Stomach (tissue), 9 donors: ENCODE measurements around the gene P3R3URF. TPM values are rescaled to one million over a fixed set of nuclear protein-coding genes. Genes with fewer than 3 reads are reported as not detected.
A peak's percentile ranks its signal among the peaks of the same experiment; 100 is the strongest.

Experiments
- DNase-seq, 2 donors: peaks; one replicate each; pipeline versions ENCODE4 v3.0.0 to v3.0.0-alpha.2; 2013 to 2019
- H3K27ac ChIP-seq, 5 donors: fragments of 200-600 bp in 4 of 5; sonication (generic) in 4 of 5; one replicate each; pipeline ENCODE4 v1.5.1; 2013 to 2019; ENCODE audit warnings: mild to moderate bottlenecking in 1 of 5, moderate library complexity in 1 of 5
- H3K27me3 ChIP-seq, 3 donors: fragments of 200-600 bp; sonication (generic); one replicate each; pipeline ENCODE4 v1.5.1; 2017 to 2019; ENCODE audit warnings: mixed run types in 1 of 3
- H3K36me3 ChIP-seq, 4 donors: fragments of 200-600 bp; sonication (generic); 1 replicate in 3 of 4; 2 replicates in 1 of 4; pipeline ENCODE4 v1.5.1; 2016 to 2019
- H3K4me1 ChIP-seq, 4 donors: fragments of 200-600 bp; sonication (generic); one replicate each; pipeline ENCODE4 v1.5.1; 2016 to 2019
- H3K4me3 ChIP-seq, 4 donors: fragments of 200-600 bp; sonication (generic) in 3 of 4; one replicate each; pipeline ENCODE4 v1.5.1; 2016 to 2019; ENCODE audit warnings: mild to moderate bottlenecking in 1 of 4
- H3K9me3 ChIP-seq, 4 donors: fragments of 200-600 bp; sonication (generic); one replicate each; pipeline ENCODE4 v1.5.1; 2016 to 2019
- CTCF ChIP-seq, 7 experiments: fragments of 450-650 bp in 4 of 7; fragments of 200-600 bp in 3 of 7; sonication (generic) in 3 of 7; IDR thresholded peaks; one replicate each; pipeline ENCODE4 v1.5.1; 2016 to 2019; ENCODE audit warnings: antibody characterized with exemption in 7 of 7, control low read depth in 2 of 7, mild to moderate bottlenecking in 1 of 7
- EP300 ChIP-seq: sonication (generic); formaldehyde crosslinking; IDR thresholded peaks from one replicate; pipeline ENCODE4 v1.6.1; 2017; ENCODE audit warnings: antibody characterized with exemption
- POLR2A ChIP-seq, 4 donors: fragments of 450-650 bp; IDR thresholded peaks; one replicate each; pipeline ENCODE4 v1.6.1; 2016; ENCODE audit warnings: antibody characterized with exemption in 4 of 4, control low read depth in 2 of 4, mild to moderate bottlenecking in 1 of 4, moderate library complexity in 1 of 4
- POLR2AphosphoS5 ChIP-seq, 3 donors: sonication (generic); formaldehyde crosslinking; IDR thresholded peaks; one replicate each; pipeline ENCODE4 v1.6.1; 2016; ENCODE audit warnings: antibody characterized with exemption in 3 of 3
- WGBS, 5 donors: extraction: QIAGEN DNeasy Blood & Tissue Kit in 3 of 5; methylation state at CpG; one replicate each; pipeline versions ENCODE4 v1.1.5 to v1.1.7; 2013 to 2018; 5-methylcytosine and 5-hydroxymethylcytosine counted together
- intact Hi-C: fragments of 100-400 bp; cut with DNase I; formaldehyde crosslinking; loops from one replicate; pipeline ENCODE4 v1.15.1; 2023; ENCODE audit warnings: low total_unique reads
- polyA plus RNA-seq, 3 donors: library from polyadenylated mRNA; stranded (reverse); fragments of 200-250 nt; gene quantifications; one replicate each; pipeline ENCODE4 v1.2.3, GENCODE V29; 2013
- small RNA-seq, 4 donors: library from RNA; depleted of rRNA; stranded (forward); fragments of <200 nt; gene quantifications; one replicate each; pipeline ENCODE3, GENCODE V24; 2016
- total RNA-seq, 5 donors: library from RNA; depleted of rRNA; stranded (reverse); fragments of >200 nt; gene quantifications; one replicate each; pipeline versions ENCODE4 v1.1.0 to v1.2.3, GENCODE V29; 2014 to 2016
- donor health status: healthy with polysubstance abuse.
- donor health status: Bipolar disorder and iron deficiency.
- donor health status: healthy.

P3R3URF gene
- total and polyA plus RNA-seq, 8 donors = not detected

DNA sequence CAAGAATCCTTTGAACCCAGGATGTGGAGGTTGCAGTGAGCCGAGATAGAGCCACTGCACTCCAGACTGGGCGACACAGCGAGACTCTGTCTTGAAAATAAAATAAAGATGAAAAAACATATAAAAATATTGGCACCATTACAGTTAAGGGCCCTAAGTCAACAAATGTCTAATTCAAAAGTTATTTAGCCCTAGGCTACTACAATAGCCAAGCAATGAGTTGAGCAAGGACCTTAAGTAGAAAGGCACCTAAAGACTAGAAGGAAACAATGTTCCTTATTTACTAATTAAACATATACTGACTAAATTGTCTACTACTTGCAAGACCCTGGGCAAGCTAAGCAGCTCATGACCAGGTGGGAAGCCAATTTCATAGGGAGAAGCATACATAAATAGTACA lies 47.9 kb downstream of the P3R3URF start:
- Histone ChIP-seq H3K9me3 (no peaks in the 10 kb centered on the region), H3K27me3 (peaks cover 0 to 11% (median 0%) of the 10 kb centered on the region in 3 donors), H3K4me3 (peak overlapping the region in 2 of 4 donors; percentile 1 to 64), H3K4me1 (peaks cover 0 to 39% (median 11%) of the 10 kb centered on the region in 4 donors), H3K27ac (no peak overlapping the region), H3K36me3 (no peaks in the 10 kb centered on the region)
- intact Hi-C loops = no loop called here
- no peak for DNase-seq
- TF ChIP-seq EP300 (no peak), CTCF (IDR thresholded peaks at IDR 0.05) (no peak), POLR2AphosphoS5 (IDR thresholded peaks at IDR 0.05) (no peak), POLR2A (IDR thresholded peaks at IDR 0.05) (no peak)
- WGBS, 5 donors = 84 to 94% (median 86%) methylated on average over 3 of the region's 3 CpGs

Small RNA genes lying within 50 kb of the gene (small RNA-seq; reads per million reads assigned to genes)
- 0 reads per million in 4 donors for gene AL672043.1

Other genes starting within 250 kb of the P3R3URF start
- 10 to 100 TPM; 10.4 to 33.8 (median 15.2) TPM for gene PIK3R3, start 43.9 kb downstream of the P3R3URF start, total RNA-seq
- 1 to 10 TPM; 3.4 to 4.9 (median 3.7) TPM for gene PIK3R3, start 43.9 kb downstream of the P3R3URF start, polyA plus RNA-seq
- 100 to 1,000 TPM in 2 of 5 donors, 10 to 100 TPM in 3; 52.1 to 154 (median 79.9) TPM for gene TSPAN1, start 1.4 kb downstream of the P3R3URF start, total RNA-seq
- gene TSPAN1, start 1.4 kb downstream of the P3R3URF start, polyA plus RNA-seq = 100 to 1,000 TPM in 1 of 3 donors, 10 to 100 TPM in 2; 35.9 to 131 (median 38.5) TPM
- gene POMGNT1, start 21.9 kb upstream of the P3R3URF start, total RNA-seq = 10 to 100 TPM in 4 of 5 donors, 1 to 10 TPM in 1; 2.9 to 47.3 (median 30.9) TPM
- 10 to 100 TPM; 32.1 to 41.5 (median 40.3) TPM for gene POMGNT1, start 21.9 kb upstream of the P3R3URF start, polyA plus RNA-seq
- gene LURAP1, start 26.8 kb upstream of the P3R3URF start, total RNA-seq = 10 to 100 TPM in 1 of 5 donors, 1 to 10 TPM in 3, not detected in 1; 1.2 to 30.8 (median 6.0) TPM
- gene LURAP1, start 26.8 kb upstream of the P3R3URF start, polyA plus RNA-seq = 1 to 10 TPM; 2.9 to 4.4 (median 3.4) TPM
- 10 to 100 TPM in 2 of 5 donors, 1 to 10 TPM in 2, under 1 TPM in 1; 0.45 to 99.6 (median 3.9) TPM for gene RAD54L, start 71.3 kb upstream of the P3R3URF start, total RNA-seq
- gene RAD54L, start 71.3 kb upstream of the P3R3URF start, polyA plus RNA-seq = 1 to 10 TPM; 2.6 to 6.5 (median 3.2) TPM
- gene LRRC41, start 127.1 kb upstream of the P3R3URF start, total RNA-seq = 100 to 1,000 TPM in 1 of 5 donors, 10 to 100 TPM in 4; 21.6 to 110 (median 61.9) TPM
- gene LRRC41, start 127.1 kb upstream of the P3R3URF start, polyA plus RNA-seq = 10 to 100 TPM; 22.3 to 28.7 (median 22.7) TPM
- 100 to 1,000 TPM; 200 to 379 (median 296) TPM for gene UQCRH, start 127.2 kb upstream of the P3R3URF start, total RNA-seq
- 100 to 1,000 TPM; 632 to 710 (median 677) TPM for gene UQCRH, start 127.2 kb upstream of the P3R3URF start, polyA plus RNA-seq
- gene NSUN4, start 164.3 kb upstream of the P3R3URF start, total RNA-seq = 10 to 100 TPM in 3 of 5 donors, 1 to 10 TPM in 2; 1.2 to 56.7 (median 15.4) TPM
- gene NSUN4, start 164.3 kb upstream of the P3R3URF start, polyA plus RNA-seq = 10 to 100 TPM in 1 of 3 donors, 1 to 10 TPM in 2; 6.6 to 15.4 (median 7.4) TPM
- 100 to 1,000 TPM in 2 of 5 donors, 10 to 100 TPM in 3; 25.3 to 419 (median 52.9) TPM for gene FAAH, start 217.8 kb upstream of the P3R3URF start, total RNA-seq
- 10 to 100 TPM; 42.8 to 45.3 (median 45.0) TPM for gene FAAH, start 217.8 kb upstream of the P3R3URF start, polyA plus RNA-seq